HG03135 (cell line): ENCODE data around the gene SELENOO.
A peak's percentile ranks its signal among the peaks of the same experiment; 100 is the strongest.

Experiments used
- ATAC-seq: cut with Tn5 transposase; IDR thresholded peaks from one replicate; pipeline ENCODE4 v1.9.1; 2021; ENCODE audit warnings: mild to moderate bottlenecking, moderate library complexity; ENCODE audit not compliant: unreplicated experiment

SELENOO gene

DNA sequence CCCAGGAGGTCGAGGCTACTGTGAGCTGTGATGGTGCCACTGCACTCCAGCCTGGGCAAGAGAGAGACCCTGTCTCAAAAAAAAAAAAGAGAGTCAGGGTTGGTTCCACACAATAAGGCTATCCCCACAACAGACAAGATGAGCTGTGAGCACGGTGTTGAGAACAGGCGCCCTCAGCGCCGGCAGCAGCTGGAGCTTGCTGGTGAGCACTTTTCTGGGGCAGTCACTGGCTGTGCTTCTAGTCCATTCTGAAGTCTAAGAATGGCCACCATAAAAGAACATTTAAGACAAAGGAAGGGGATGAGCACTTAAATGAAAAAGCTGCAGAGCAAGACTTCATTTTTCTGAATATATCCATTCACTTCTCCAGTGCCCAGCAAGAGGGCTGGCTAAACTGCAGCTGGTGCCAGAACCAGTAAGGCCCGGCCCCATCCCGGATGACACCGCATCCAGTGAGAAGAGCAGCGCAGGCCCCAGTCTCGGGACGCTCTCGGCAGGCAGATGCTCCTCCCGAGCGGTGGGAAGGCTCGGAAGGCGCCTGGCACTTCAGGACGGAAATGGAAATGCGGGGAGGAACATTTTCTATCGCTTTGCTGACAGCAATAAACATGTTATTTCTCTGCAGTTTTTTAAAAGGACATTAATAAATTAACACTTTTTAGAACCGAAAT lies 31.8 kb downstream of the SELENOO start:
- ATAC-seq = no peak

DNA sequence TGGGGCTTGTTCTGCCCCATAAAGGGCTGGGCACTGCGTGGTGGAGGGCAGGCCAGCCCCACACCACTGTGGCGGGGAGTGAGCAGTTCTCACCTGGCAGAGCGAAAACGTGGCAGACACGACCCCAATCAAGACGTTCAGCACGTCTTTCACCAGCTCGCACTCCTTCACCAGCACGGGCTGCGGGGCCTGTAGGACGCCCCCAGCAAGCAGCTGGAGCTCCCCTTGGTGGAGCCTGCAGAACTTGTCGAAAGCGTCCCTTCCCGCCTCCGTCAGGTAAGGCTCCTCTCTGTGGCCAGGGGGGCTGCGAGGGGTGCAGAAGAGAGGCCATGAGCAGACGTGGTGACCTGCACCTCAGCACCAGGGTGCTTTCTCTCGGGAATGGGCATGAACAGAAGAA lies 32.4 kb downstream of the SELENOO start:
- ATAC-seq = no peak

DNA sequence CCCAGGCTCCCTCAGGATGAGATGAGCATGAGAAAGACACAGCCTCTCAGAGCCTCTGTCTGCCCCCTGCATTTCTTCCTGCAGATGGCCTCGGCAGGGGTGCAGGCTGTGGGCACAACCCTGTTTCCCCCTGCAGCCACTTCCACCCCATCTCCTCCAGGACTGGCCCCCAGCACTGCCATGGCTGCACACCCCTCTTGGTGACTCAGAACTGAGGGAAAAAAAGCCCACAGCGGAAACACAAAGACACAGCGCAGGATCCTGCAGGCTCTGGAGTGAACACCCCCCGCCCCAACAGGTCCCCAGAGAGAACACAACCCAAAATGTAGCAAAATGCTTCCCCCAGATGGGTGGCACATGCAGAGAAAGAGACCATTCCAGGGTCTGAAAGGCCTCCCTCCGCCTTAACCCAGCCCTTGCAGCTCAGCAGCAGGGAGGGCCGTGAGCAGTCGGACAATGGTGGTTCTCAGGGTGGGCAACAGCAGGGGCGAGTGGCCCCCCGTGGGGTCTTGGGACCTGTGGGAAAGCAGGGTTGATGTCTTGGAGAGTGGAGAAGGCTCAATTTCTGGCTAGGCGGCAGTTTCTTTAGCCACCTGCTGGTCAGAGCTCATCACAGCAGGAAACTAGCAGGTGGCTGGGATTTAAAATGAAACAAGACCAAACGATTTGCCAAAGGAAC lies 36.1 kb downstream of the SELENOO start:
- ATAC-seq = no peak

DNA sequence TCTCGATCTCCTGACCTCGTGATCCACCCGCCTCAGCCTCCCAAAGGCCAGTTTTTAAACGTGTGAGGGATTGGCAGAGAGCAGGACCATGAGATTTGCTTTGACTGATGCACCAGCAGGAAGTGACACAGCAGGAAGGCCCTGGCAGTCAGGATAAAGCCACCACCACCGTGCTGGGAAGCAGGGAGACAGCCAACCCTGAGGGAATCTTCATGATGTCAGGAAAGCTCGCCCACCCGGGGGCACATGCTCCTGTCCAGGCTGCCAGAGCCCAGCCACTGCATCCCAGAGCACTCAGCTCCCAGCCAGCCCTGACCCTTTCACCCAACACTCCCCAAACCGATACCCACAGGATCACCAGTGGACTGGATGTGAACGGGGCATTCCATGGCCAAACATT lies 37.9 kb downstream of the SELENOO start:
- ATAC-seq = no peak

DNA sequence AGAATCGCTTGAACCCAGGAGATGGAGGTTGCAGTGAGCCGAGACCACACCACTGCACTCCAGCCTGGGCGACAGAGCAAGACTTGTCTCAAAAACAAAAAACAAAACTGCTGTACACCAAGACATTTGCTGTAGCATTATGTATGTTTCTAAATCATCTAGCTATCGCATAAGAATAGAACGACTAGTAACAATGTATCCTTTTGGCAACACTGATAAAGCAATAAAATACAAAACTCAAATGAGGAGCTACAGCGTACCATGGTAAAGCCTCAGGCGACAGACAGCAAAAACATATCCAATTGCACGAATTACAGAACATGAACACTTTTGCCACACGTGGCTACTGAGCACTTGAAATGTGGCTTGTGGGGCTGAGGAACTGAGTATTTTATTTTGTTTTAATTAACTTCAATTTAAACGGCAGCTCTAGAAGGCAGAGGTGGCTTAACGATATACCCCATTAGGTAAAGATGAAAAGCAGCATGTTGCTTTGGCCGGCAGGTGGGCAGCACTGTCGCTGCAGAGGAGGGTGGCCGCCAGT lies 41.7 kb downstream of the SELENOO start:
- ATAC-seq = no peak

DNA sequence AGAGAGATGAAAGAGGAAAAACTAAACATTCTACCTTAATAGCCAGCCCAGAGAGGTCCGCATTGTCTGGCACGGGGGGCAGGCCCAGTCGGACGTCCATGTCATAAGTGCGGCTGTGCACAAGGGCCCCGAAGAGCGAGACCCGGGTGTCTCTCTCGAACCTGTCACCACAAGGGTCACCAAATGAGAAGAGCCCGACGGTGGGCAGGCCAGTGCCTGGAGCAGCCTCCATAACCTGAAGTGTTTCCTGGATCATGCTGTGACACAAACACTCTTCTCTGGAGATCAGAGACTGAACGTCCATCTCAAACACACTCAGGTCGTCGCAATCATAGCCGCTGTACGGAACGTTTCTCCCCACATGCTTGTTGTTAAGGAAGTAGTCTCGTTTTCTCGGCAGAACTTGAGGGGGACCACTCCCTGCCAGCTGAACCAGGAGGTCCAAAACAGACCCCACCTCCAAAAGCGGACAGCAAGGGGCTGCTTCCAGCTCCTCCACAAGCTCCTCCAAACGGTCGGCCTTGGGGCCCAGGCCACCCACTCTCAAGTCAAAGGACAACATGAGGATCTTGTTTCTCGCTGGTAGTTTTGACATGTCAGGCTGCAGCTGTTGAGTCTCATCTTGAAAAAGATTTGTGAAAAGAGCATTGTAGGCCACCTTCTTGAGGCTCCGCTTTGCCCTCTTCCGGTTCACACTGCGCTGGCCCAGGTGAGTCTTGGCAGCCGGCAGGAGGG lies 43.0 kb downstream of the SELENOO start:
- no peak for ATAC-seq

GRCh38 chr22:50244420-50245213 lies 43.8 kb downstream of the SELENOO start, which contains the start of gene TUBGCP6:
TSS of gene TUBGCP6 (minus strand) at chr22:50245023. CDS start at chr22:50244459, 564 bp downstream.
- ATAC-seq = peak; percentile 67

DNA sequence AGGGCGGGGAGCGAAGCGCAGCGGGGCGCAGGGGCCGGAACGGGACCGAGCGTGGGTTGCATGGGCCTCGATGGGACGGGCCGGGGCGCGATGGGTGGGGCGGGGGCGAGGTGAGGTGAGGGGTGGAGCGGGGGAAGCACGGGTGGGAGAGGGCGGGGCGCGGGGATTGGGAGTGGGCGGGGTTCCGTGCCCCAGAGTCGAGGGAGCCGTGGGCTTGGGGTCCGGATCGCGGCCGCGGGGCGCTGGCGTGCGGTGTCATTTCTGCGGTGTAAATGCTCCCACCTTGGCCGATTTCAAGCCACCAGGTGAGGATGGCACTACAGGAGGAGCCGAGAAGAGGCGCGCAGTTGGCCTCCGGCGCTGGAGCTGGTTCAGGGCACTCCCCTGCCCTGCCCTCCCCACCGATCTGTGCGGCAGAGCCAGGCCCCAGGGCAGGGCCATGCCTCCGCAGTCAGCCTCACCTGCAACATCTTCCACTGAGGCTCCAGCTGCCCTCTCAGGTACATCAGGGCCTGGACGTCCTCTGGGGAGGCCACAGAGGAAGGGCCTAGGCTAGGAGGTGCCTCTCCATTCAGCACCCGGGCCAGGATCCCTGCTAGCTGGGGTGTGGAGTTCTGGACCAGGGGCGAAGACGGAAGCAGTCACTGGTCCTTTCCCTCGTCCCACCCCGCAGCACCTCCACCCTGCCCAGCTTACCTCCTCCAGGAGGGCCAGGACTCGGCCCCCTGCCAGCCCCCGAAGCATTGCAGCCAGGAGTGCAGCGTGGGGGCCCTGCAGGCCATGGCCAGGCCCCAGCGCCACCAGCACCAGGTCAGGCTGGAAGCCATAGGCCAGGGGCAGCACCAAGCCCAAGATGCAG lies 44.6 kb downstream of the SELENOO start:
- ATAC-seq = no peak

DNA sequence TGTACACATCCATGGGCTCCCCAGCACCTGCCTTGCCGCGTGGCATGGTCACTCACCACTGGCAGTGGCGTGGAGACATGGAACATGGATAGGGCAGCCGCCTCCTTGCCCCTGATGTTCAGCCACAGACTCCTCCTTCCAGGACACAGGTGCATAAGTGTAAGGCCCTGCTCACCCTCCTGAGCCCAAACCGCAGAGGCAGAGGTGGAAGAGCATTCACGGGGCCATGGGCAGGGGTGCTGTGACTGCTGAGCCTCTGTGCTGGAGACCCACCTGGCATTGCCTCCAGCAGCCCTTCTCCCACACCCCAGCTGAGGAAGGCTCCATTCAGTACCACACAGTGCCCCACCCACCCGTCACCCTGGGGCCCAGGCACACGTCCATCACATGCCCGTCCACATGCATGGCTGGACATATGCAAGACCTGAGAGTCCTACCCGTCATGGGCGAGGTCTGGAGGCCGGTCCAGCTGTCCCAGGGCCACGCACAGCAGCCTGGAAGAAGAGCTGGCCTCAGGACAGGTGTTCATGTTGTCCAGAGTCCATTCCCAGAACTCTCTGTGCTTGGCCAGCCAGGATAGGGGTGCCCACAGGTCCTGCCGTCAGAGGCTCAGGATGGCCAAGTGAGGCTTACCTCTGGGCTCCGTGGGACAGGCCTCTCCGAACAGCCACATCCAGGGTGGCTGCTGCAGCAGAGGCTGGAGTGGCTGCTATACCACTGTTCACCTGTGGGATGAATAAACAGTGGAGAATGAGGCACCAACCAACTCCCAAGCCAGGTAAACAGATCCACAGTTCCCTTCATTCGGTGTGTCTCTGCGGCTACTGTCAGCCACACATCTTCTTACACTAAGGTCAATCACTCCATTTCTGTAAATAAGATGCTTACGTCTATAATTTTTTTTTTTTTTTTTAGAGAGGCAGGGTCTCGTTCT lies 45.7 kb downstream of the SELENOO start:
- no peak for ATAC-seq

GRCh38 chr22:50247748-50248147 lies 46.9 kb downstream of the SELENOO start:
- ATAC-seq = no peak

- no peak for ATAC-seq
Observed at GRCh38 chr22:50248196-50249081, 47.6 kb downstream of the SELENOO start.

DNA sequence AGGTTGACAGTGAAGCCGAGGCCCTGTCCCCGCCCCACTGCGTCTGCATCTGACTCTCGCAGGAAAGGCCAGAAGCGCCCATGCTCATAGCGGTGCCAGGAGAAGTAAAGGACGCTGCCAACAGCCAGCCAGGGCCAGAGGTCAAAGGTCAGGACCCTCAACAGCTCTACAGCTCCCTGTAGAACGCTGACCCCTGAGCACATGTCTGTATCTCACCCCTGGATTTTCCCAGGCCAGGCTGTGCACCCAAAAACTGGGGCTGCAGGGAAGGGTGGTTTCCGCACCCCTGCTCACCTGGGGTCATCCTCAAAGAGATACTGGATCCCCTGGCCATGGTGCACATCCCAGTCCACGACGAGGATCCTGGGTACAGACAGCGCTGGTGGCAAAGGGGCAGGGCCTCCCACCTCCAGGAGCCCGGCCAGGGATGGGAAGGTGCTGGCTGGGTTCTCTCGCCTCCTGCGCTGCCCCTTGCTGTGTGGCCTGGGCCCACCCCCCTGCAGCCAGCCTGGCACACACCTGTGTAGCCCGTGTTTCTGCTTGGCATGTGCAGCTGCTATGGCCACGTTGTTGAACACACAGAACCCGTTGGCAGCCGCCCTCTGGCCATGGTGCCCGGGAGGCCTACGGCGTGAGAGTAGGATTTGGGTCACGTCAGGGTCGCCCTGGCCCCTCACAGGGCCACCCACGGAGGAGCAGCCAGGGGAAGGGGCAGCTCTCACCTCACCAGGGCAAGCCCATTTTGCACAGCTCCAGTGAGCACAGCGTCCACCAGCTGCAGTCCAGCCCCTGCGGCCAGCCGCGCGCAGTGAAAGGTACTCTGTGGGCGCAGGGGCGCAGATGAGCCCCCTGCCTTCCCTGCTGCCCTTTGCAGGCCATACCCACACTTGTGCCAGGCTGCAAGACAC lies 48.8 kb downstream of the SELENOO start:
- ATAC-seq = no peak

DNA sequence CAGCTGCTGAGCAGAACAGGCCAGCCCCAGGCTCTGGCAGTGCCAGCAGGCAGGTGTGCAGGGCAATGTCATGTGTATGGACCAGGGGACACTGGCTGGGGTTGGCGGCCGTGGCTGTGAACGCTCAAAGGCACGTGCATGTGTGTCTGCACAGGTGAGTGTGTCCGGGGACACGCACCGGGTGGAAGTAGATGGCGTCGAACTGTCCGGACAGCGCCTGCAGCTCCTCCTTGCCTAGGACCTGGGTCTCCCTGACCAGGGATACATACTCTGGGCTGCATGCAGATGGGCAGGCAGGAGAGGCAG lies 49.4 kb downstream of the SELENOO start:
- no peak for ATAC-seq

GRCh38 chr22:50250555-50251476 lies 50.0 kb downstream of the SELENOO start, which contains the start of gene HDAC10:
TSS of gene HDAC10 (minus strand) at chr22:50251265. CDS start at chr22:50251032, 233 bp downstream.
- ATAC-seq = peak; percentile 46

DNA sequence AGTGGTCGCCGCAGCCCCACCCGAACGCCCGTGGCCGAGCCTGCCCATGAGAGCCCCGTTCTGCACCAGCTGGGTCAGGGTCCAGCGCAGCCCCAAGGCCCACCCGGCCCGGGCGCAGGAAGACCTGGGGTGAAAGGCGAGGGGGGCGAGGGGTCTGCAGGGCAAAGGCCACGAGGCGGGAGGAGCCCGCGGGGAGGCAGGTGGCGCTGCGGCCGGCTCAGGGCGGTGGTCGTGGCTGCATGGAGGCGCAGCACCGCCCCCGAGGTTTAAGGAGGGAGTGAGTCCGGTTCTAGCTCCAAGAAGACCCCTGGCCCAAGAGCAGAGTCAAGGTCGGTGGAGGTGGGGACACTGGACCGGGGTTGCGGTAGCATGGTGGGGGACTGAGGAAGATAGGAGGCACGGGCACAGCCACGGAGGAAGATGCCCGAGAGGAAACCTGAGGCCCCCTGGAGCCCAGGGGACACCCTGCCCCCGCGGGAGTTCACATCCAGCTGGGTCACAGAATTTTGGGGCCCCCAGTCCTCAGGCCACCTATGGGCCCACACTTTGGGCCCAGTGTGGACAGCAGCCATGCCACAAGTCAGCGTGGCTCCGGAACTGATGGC lies 50.8 kb downstream of the SELENOO start:
- no peak for ATAC-seq
